IPS-15b (cell line): ENCODE measurements around the gene C5orf52.
"Not testable (repeated sequence)": the region's sequence is repeated elsewhere in the genome, so short reads cannot be mapped to it uniquely, and the experiment has no call there.

Experiments
- H3K27me3 ChIP-seq: one replicate; pipeline ENCODE4 v1.6.1; 2013; ENCODE audit warnings: low read length; ENCODE audit not compliant: control insufficient read depth, insufficient read depth
- H3K36me3 ChIP-seq: one replicate; pipeline ENCODE4 v1.6.1; 2013; ENCODE audit warnings: low read length; ENCODE audit not compliant: control insufficient read depth, insufficient read depth
- H3K4me1 ChIP-seq: one replicate; pipeline ENCODE4 v1.6.1; 2013; ENCODE audit warnings: mild to moderate bottlenecking, low read length; ENCODE audit not compliant: control insufficient read depth, insufficient read depth
- H3K4me3 ChIP-seq: one replicate; pipeline ENCODE4 v1.5.1; 2013; ENCODE audit warnings: low read depth, low read length
- H3K9ac ChIP-seq: one replicate; pipeline ENCODE4 v1.6.1; 2013; ENCODE audit warnings: low read depth, mild to moderate bottlenecking, low read length
- H3K9me3 ChIP-seq: one replicate; pipeline ENCODE4 v1.6.1; 2013; ENCODE audit warnings: mild to moderate bottlenecking, low read length; ENCODE audit not compliant: control insufficient read depth, insufficient read depth

Gene C5orf52

DNA sequence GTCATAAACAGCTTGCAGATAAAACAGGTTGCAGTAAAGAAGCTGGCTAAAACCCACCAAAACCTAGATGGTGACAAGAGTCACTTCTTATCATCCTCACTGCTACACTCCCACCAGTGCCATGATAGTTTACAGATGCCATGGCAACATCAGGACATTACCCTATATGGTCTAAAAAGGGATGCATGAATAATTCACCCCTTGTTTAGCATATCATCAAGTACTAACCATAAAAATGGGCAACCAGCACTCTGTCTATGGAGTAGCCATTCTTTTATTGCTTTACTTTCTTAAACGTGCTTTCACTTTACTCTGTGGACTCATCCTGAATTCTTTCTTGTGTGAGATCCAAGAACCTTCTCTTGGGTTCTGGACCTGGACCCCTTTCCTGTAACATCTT lies 12.4 kb upstream of the C5orf52 start:
- Histone ChIP-seq H3K4me3 (no peak overlapping the region), H3K9me3 (no peaks in the 10 kb centered on the region), H3K27me3 (no peaks in the 10 kb centered on the region), H3K4me1 (no peaks in the 10 kb centered on the region), H3K9ac (no peak overlapping the region), H3K36me3 (no peaks in the 10 kb centered on the region)

DNA sequence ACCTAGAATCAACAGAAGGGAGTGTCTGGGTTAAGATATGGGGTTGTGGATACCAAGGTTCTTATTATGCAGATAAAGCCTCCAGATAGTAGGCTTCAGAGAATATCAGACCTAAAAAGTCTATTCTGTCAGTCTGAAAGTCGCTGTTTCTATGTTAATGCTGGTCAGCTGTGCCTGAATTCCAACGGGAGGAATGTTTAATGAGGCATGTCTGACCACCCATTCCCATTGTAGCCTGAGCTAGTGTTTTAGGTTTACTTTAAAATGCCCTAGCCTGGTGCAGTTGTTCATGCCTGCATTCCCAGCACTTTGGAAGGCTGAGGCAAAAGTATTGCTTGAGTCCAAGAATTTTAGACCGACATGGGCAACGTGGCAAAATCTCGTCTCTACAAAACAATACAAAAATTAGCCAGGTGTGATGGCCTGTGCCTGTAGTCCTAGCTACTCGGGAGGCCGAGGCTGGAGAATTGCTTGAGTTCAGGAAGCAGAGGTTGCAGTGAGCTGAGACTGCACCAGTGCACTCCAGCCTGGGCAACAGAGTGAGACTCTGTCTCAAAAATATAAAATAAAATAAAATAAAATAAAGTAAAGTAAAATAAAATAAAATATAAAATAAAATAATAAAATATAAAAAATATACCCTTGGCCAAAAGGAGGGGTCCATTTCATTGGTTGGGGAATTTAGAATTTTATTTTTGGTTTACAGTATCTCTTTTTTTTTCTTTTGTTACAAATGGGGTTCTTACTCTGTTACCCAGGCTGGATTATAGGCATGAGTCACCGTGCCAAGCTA lies 11.3 kb upstream of the C5orf52 start:
- no peaks in the 10 kb centered on the region for H3K36me3 ChIP-seq
- H3K9me3 ChIP-seq, result no peaks in the 10 kb centered on the region
- no peaks in the 10 kb centered on the region for H3K27me3 ChIP-seq
- no peak overlapping the region for H3K9ac ChIP-seq
- no peaks in the 10 kb centered on the region for H3K4me1 ChIP-seq
- H3K4me3 ChIP-seq, result no peak overlapping the region

DNA sequence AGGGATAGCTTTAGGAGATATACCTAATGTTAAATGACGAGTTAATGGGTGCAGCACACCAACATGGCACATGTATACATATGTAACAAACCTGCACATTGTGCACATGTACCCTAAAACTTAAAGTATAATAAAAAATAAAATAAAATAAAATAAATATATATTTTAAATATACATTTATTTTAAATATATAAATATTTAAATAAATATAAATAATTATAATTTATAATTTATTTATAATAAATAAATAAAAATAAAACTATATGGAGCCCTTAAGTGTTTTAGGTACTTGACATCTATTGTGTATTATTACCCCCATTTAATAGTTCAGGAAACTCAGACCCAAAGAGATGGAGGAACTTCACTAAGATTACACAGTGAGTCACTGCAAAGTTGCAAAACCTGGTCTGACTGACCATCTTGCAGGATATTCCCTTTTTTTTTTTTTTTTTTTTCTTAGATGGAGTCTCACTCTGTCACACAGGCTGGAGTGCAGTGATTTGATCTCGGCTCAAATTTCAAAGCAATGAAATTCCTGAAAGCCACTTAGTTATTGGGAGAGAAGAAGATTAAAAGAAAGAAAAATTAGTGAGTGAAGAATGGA lies 5.8 kb upstream of the C5orf52 start:
- Histone ChIP-seq H3K9me3 (no peaks in the 10 kb centered on the region), H3K27me3 (peaks cover 13% of the 10 kb centered on the region), H3K4me3 (no peak overlapping the region), H3K4me1 (no peaks in the 10 kb centered on the region), H3K36me3 (no peaks in the 10 kb centered on the region), H3K9ac (no peak overlapping the region)

DNA sequence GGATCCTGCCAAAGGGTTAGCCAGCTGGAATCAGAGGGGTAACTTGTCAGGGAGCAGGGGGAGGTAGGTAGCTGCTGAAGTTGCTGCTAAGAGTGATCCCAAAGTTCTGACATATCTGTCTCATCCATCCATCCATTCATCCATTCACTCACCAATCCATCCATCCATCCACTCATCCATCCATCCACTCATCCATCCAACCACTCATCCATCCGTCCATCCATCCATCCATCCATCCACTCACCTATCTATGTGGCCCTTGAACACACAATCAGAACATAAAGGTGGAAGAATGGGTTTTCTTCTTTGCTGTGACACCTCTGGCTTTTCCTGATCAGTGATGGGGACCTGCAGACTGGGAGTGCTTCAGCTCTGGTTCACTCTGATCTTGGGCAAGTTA lies 3.0 kb upstream of the C5orf52 start:
- H3K4me1 ChIP-seq, result no peaks in the 10 kb centered on the region
- no peaks in the 10 kb centered on the region for H3K9me3 ChIP-seq
- no peak overlapping the region for H3K4me3 ChIP-seq
- no peaks in the 10 kb centered on the region for H3K36me3 ChIP-seq
- H3K27me3 ChIP-seq, result peaks cover 41% of the 10 kb centered on the region
- no peak overlapping the region for H3K9ac ChIP-seq

DNA sequence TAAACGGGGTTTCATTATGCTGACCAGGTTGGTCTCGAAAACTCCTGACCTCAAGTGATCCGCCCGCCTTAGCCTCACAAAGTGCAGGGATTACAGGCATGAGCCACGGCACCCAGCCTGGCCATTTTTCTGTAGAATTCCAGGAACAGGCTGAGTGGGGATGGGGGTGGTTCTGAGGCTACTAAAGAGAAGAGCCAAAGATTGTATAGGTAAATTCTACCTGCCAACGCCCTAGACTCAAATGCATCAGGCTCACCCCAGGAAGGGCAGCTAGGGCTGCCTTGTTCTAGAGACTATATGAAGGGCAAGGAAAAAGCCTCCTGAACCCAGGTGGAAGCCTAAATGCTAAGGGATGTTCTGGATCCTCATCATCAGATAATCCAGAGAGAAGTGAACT lies 1.6 kb upstream of the C5orf52 start:
- no peaks in the 10 kb centered on the region for H3K9me3 ChIP-seq
- H3K36me3 ChIP-seq, result no peaks in the 10 kb centered on the region
- no peaks in the 10 kb centered on the region for H3K4me1 ChIP-seq
- no peak overlapping the region for H3K4me3 ChIP-seq
- H3K27me3 ChIP-seq, result peaks cover 42% of the 10 kb centered on the region
- H3K9ac ChIP-seq, result no peak overlapping the region

DNA sequence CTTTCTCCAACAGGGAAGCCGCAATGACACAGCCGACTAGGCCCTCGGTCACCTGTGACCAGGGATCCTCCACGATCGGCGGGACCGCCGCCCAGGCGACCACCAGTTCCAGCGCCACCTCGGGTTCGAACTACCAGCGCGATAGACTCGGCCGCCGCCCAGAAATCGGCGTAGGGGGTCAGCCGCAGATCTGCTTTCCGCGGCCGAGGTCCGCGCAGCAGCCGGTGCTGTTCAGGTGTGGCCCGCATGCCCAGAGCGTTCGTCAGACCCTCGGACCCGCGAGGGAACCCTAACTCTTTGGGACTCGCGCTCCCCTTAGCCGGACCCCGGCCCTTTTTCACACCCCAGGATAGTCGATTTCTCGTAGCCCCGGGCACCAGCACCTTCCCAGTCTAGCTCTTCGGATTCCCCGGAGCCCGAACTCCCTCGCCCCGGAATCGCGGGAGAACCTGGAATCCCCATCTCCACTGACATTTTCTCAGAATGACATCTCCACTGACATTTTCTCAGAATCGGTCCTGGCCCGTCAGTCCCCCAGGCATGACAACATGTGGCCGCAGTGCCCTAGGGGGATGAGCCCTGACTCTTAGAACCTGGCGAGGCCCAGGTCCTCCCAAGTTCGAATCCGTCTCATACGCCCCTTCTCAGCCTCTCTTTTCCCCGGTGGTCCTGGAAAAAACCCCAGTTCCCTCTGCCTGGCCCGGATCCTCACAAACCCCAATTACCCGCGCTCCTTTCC lies 428 bp downstream of the C5orf52 start:
- no peaks in the 10 kb centered on the region for H3K36me3 ChIP-seq
- no peaks in the 10 kb centered on the region for H3K4me1 ChIP-seq
- no peak overlapping the region for H3K9ac ChIP-seq
- H3K4me3 ChIP-seq, result peak overlapping the region; percentile 85
- H3K9me3 ChIP-seq, result no peaks in the 10 kb centered on the region
- peaks cover 42% of the 10 kb centered on the region for H3K27me3 ChIP-seq

DNA sequence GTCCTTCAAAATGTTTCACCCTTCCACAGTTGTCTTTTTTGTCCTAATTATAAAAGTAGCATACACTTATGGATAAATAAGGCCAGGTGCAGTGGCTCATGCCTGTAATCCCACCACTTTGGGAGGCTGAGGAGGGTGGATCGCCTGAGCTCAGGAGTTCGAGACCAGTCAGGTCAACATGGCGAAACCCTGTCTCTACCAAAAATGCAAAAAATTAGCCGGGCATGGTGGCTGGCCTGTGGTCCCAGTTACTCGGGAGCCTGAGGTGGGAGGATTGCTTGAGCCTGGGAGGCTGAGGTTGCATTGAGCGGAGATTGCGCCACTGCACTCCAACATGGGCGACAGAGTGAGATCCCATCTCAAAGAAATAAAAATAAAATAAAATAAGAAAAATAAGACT lies 1.6 kb downstream of the C5orf52 start:
- Histone ChIP-seq H3K9me3 (no peaks in the 10 kb centered on the region), H3K36me3 (no peaks in the 10 kb centered on the region), H3K4me1 (no peaks in the 10 kb centered on the region), H3K9ac (no peak overlapping the region), H3K27me3 (peaks cover 42% of the 10 kb centered on the region), H3K4me3 (no peak overlapping the region)

DNA sequence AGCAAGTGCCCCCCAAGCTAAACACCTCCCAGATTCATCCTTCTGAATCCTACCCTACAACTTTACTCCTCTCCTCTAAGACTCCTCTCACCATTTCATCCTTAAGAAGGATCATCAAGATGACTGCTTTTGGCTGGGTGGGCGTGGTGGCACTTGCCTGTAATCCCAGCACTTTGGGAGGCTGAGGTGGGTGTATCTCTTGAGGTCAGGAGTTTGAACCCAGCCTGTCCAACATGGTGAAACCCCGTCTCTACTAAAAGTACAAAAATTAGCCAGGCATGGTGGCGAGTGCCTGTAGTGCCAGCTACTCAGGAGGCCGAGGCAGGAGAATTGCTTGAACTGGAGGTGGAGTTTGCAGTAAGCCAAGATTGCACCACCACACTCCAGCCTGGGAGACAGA lies 3.0 kb downstream of the C5orf52 start:
- H3K27me3 ChIP-seq, result peaks cover 39% of the 10 kb centered on the region
- not testable (repeated sequence) for H3K9me3 ChIP-seq, H3K36me3 ChIP-seq, H3K4me3 ChIP-seq, H3K9ac ChIP-seq, H3K4me1 ChIP-seq

DNA sequence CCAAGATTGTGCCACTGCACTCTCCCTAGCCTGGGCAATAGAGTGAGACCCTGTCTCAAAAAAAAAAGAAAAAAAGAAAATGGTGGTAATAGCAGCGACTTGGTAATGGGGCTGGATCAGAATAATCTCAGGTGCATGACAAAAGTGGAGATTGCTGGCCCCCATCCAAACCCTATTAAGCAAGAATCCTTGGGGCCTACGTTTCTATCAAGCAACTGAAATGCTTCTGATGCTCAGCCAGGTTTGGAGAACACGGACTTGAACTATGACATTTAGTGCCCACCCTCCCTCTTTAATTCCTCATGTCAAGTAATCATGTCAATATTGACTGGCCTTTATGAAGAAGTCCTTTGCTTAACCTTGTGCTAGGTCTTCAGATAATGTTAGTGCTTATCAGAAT lies 6.6 kb downstream of the C5orf52 start:
- Histone ChIP-seq H3K9me3 (no peaks in the 10 kb centered on the region), H3K27me3 (peaks cover 5% of the 10 kb centered on the region), H3K4me3 (no peak overlapping the region), H3K9ac (no peak overlapping the region), H3K4me1 (no peaks in the 10 kb centered on the region), H3K36me3 (no peaks in the 10 kb centered on the region)

DNA sequence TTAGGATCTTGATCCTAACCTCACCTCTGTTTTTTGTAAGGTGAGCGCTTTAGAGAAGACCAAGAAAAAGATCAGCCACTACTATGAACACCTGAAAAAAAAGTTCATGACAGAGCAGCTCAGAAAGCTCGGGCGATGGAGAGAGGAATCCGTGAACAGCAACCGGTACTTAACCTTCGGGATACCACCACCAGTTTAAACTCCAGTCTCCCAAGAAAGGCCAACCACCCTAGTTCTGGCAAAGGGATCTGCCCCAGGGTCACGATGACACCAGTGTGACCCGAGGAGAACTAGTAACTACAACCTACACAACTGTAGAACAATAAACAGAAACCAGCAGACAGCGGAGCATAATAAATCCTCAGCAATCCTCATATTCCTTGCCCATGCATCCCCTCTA lies 8.5 kb downstream of the C5orf52 start:
- Histone ChIP-seq H3K36me3 (no peaks in the 10 kb centered on the region), H3K9me3 (no peaks in the 10 kb centered on the region), H3K9ac (no peak overlapping the region), H3K4me3 (no peak overlapping the region), H3K27me3 (no peaks in the 10 kb centered on the region), H3K4me1 (no peaks in the 10 kb centered on the region)

DNA sequence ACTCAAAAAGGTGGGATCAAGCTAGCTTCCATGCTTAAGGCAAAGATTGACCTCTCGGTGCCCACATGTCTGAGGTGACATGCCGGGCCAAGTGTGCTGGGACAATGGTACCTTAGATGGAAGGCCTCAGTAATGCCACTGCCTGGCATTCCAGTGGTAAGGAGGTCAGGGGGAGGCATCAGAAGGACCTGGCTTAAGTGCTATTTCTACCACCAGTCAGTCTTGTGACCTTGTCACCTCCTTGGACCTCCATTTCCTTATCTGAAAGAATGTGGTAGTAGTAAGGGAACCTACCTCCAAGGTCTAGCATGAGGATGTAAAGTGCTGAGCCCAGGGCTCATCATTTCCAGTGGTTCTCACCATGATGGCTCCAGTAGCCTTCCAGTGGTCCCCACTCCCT lies 8.9 kb downstream of the C5orf52 start:
- Histone ChIP-seq H3K4me3 (no peak overlapping the region), H3K9me3 (no peaks in the 10 kb centered on the region), H3K36me3 (no peaks in the 10 kb centered on the region), H3K4me1 (no peaks in the 10 kb centered on the region), H3K27me3 (no peaks in the 10 kb centered on the region), H3K9ac (no peak overlapping the region)

DNA sequence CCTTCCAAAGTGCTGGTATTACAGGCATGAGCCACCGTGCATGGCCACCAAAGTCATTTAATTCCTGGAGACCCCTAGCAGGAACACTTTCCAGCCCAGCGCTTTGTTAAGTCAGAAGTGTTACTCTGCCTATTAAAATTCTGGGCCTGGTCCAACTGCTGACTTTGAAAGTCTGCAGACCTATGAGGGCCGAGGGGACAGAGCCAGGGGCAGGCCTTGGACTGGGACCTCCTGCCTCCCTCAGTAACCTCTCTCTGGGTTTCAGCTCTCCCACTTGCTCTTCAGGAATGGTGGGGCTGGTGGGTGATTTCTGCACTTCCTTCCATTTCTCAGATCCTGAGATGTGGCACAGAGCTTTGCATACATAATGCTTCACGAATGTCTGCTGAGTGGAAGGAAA lies 9.7 kb downstream of the C5orf52 start:
- Histone ChIP-seq H3K9ac (no peak overlapping the region), H3K36me3 (no peaks in the 10 kb centered on the region), H3K4me3 (no peak overlapping the region), H3K9me3 (no peaks in the 10 kb centered on the region), H3K4me1 (no peaks in the 10 kb centered on the region), H3K27me3 (no peaks in the 10 kb centered on the region)
